Vagina (tissue), 2 donors: ENCODE measurements around the gene C11orf52. TPM values are rescaled to one million over a fixed set of nuclear protein-coding genes. Genes with fewer than 3 reads are reported as not detected.
A peak's percentile ranks its signal among the peaks of the same experiment; 100 is the strongest.
"Not testable (repeated sequence)": the region's sequence is repeated elsewhere in the genome, so short reads cannot be mapped to it uniquely, and the experiment has no call there.

Experiments used
- DNase-seq, 2 donors: peaks; one replicate each; pipeline ENCODE4 v3.0.0-alpha.2; 2017; ENCODE audit errors: extremely low spot score in 2 of 2
- H3K27ac ChIP-seq: fragments of 200-600 bp; sonication (generic); one replicate; pipeline ENCODE4 v1.5.1; 2019
- H3K27me3 ChIP-seq: fragments of 200-600 bp; sonication (generic); one replicate; pipeline ENCODE4 v1.5.1; 2019
- H3K36me3 ChIP-seq, 2 donors: fragments of 200-600 bp; sonication (generic); one replicate each; pipeline ENCODE4 v1.5.1; 2017 to 2019
- H3K4me1 ChIP-seq: fragments of 200-600 bp; sonication (generic); one replicate; pipeline ENCODE4 v1.5.1; 2019
- H3K4me3 ChIP-seq, 2 donors: fragments of 200-600 bp; sonication (generic); 1 replicate in 1 of 2; 2 replicates in 1 of 2; pipeline ENCODE4 v1.5.1; 2016 to 2019
- H3K9me3 ChIP-seq: fragments of 200-600 bp; sonication (generic); one replicate; pipeline ENCODE4 v1.5.1; 2019
- CTCF ChIP-seq, 3 experiments: fragments of 450-650 bp in 2 of 3; fragments of 200-600 bp in 1 of 3; sonication (generic) in 1 of 3; IDR thresholded peaks; one replicate each; pipeline ENCODE4 v1.5.1; 2017 to 2019; ENCODE audit warnings: antibody characterized with exemption in 3 of 3, mild to moderate bottlenecking in 2 of 3, moderate library complexity in 2 of 3
- POLR2A ChIP-seq, 2 donors: fragments of 450-650 bp; IDR thresholded peaks; one replicate each; pipeline ENCODE4 v1.6.1; 2017; ENCODE audit warnings: antibody characterized with exemption in 2 of 2, mild to moderate bottlenecking in 2 of 2, moderate library complexity in 2 of 2
- POLR2AphosphoS5 ChIP-seq, 2 donors: sonication (generic); formaldehyde crosslinking; IDR thresholded peaks; one replicate each; pipeline ENCODE4 v1.9.0; 2017; ENCODE audit warnings: antibody characterized with exemption in 2 of 2, mild to moderate bottlenecking in 2 of 2, low read depth in 1 of 2; ENCODE audit not compliant: insufficient read depth in 1 of 2
- intact Hi-C: fragments of 100-400 bp; cut with DNase I; formaldehyde crosslinking; loops from one replicate; pipeline ENCODE4 v1.15.1; 2023
- total RNA-seq: library from RNA; depleted of rRNA; stranded (reverse); fragments of >200 nt; gene quantifications from one replicate; pipeline ENCODE4 v1.2.3, GENCODE V29; 2016

The C11orf52 gene
- total RNA-seq, 1 donor from 2014 or later: 1.5 TPM

- Histone ChIP-seq H3K27me3 (no peaks in the 10 kb centered on the region), H3K4me1 (peaks cover 18% of the 10 kb centered on the region), H3K9me3 (no peaks in the 10 kb centered on the region), H3K4me3 (peak overlapping the region; percentile 59 to 72), H3K36me3 (no peaks in the 10 kb centered on the region), H3K27ac (peak overlapping the region; percentile 94)
- no peak for TF ChIP-seq POLR2AphosphoS5 (IDR thresholded peaks at IDR 0.05; ENCODE audit: insufficient read depth in 1 of 2, low read depth in 1 of 2)
- no peak for TF ChIP-seq CTCF (IDR thresholded peaks at IDR 0.05)
- TF ChIP-seq POLR2A (IDR thresholded peaks at IDR 0.05): no peak
- no peak for DNase-seq
- intact Hi-C loops: loop anchor here (5.0 to 10.0 kb wide), 3 partner anchors 46 to 209 kb away; partner anchors contain the start of genes SDHD and TIMM8B
Observed at GRCh38 chr11:111878385-111878848, 40.3 kb upstream of the C11orf52 start.

GRCh38 chr11:111878849-111879636 is 39.7 kb upstream of the C11orf52 start, which contains the start of the genes CFAP68 and FDXACB1:
CFAP68 (plus strand) TSS chr11:111879541; CDS start chr11:111879561, 20 bp downstream.
FDXACB1 (minus strand) TSS chr11:111879165; CDS start chr11:111879132, 33 bp downstream.
- Histone ChIP-seq H3K36me3 (no peaks in the 10 kb centered on the region), H3K4me3 (peak within 1 kb of the TSS; percentile 59 to 72), H3K27me3 (no peaks in the 10 kb centered on the region), H3K27ac (peak within 1 kb of the TSS; percentile 94), H3K9me3 (no peaks in the 10 kb centered on the region), H3K4me1 (peaks cover 18% of the 10 kb centered on the region)
- DNase-seq: peak; percentile 99
- intact Hi-C loops: loop anchor here (5.0 to 10.0 kb wide), 3 partner anchors 46 to 208 kb away; partner anchors contain the start of genes SDHD and TIMM8B
- TF ChIP-seq POLR2AphosphoS5 (IDR thresholded peaks at IDR 0.05; ENCODE audit: insufficient read depth in 1 of 2, low read depth in 1 of 2): peak; percentile 94 to 96
- peak; percentile 92 to 98 (median 97) for TF ChIP-seq CTCF (IDR thresholded peaks at IDR 0.05)
- TF ChIP-seq POLR2A (IDR thresholded peaks at IDR 0.05): no peak

- Histone ChIP-seq H3K9me3 (no peaks in the 10 kb centered on the region), H3K4me1 (peaks cover 18% of the 10 kb centered on the region), H3K27ac (peak overlapping the region; percentile 94), H3K4me3 (peak overlapping the region; percentile 59 to 72), H3K27me3 (no peaks in the 10 kb centered on the region), H3K36me3 (no peaks in the 10 kb centered on the region)
- TF ChIP-seq POLR2AphosphoS5 (IDR thresholded peaks at IDR 0.05; ENCODE audit: insufficient read depth in 1 of 2, low read depth in 1 of 2) (no peak), POLR2A (IDR thresholded peaks at IDR 0.05) (no peak), CTCF (IDR thresholded peaks at IDR 0.05) (no peak)
- intact Hi-C loops: loop anchor here (5.0 to 10.0 kb wide), 3 partner anchors 45 to 208 kb away; partner anchors contain the start of genes SDHD and TIMM8B
- no peak for DNase-seq
Observed at GRCh38 chr11:111879637-111879960, 39.1 kb upstream of the C11orf52 start.

GRCh38 chr11:111882202-111882601 is 36.5 kb upstream of the C11orf52 start:
- Histone ChIP-seq H3K4me1 (peaks cover 18% of the 10 kb centered on the region), H3K27ac (no peak overlapping the region), H3K4me3 (no peak overlapping the region), H3K36me3 (no peaks in the 10 kb centered on the region), H3K27me3 (no peaks in the 10 kb centered on the region), H3K9me3 (no peaks in the 10 kb centered on the region)
- TF ChIP-seq CTCF (IDR thresholded peaks at IDR 0.05) (no peak), POLR2AphosphoS5 (IDR thresholded peaks at IDR 0.05; ENCODE audit: insufficient read depth in 1 of 2, low read depth in 1 of 2) (no peak), POLR2A (IDR thresholded peaks at IDR 0.05) (no peak)
- no peak for DNase-seq
- intact Hi-C loops: no loop called here

GRCh38 chr11:111885053-111885452 is 33.7 kb upstream of the C11orf52 start:
- H3K27me3 ChIP-seq, H3K4me1 ChIP-seq, H3K36me3 ChIP-seq, DNase-seq, H3K27ac ChIP-seq, intact Hi-C loops, H3K4me3 ChIP-seq, H3K9me3 ChIP-seq: not testable (repeated sequence)
